GM21786 (cell line): ENCODE measurements around the gene ENOSF1.
"Not testable (repeated sequence)": the region's sequence is repeated elsewhere in the genome, so short reads cannot be mapped to it uniquely, and the experiment has no call there.

Source experiments
- ATAC-seq: cut with Tn5 transposase; IDR thresholded peaks from one replicate; pipeline ENCODE4 v1.9.1; 2021; ENCODE audit not compliant: unreplicated experiment

ENOSF1 gene

GRCh38 chr18:712401-713134 lies at the start of gene ENOSF1:
Gene ENOSF1 (minus strand): TSS chr18:712630. CDS start chr18:712587, 43 bp downstream.
- peak; percentile 79 for ATAC-seq

- ATAC-seq, result not testable (repeated sequence)
These were observed 47.4 kb upstream of the ENOSF1 start for GRCh38 chr18:759864-760263.

GRCh38 chr18:755506-755905 lies 43.1 kb upstream of the ENOSF1 start:
- ATAC-seq, result no peak

- ATAC-seq, result no peak
These were observed 42.2 kb upstream of the ENOSF1 start for GRCh38 chr18:754656-755055.

GRCh38 chr18:750456-750855 lies 38.0 kb upstream of the ENOSF1 start:
- no peak for ATAC-seq

- ATAC-seq, result no peak
These were observed 32.6 kb upstream of the ENOSF1 start for GRCh38 chr18:744832-745597.

GRCh38 chr18:741931-742512 lies 29.6 kb upstream of the ENOSF1 start:
- peak; percentile 76 for ATAC-seq

- ATAC-seq, result no peak
These were observed 19.9 kb upstream of the ENOSF1 start for GRCh38 chr18:732371-732770.

GRCh38 chr18:731185-731584 lies 18.8 kb upstream of the ENOSF1 start:
- no peak for ATAC-seq

- ATAC-seq, result no peak
These were observed 18.3 kb upstream of the ENOSF1 start for GRCh38 chr18:730692-731091.

- ATAC-seq, result not testable (repeated sequence)
These were observed 17.7 kb upstream of the ENOSF1 start for GRCh38 chr18:730120-730519.

GRCh38 chr18:725646-726045 lies 13.2 kb upstream of the ENOSF1 start:
- no peak for ATAC-seq

GRCh38 chr18:723541-724080 lies 11.2 kb upstream of the ENOSF1 start:
- ATAC-seq, result no peak

GRCh38 chr18:717003-717402 lies 4.6 kb upstream of the ENOSF1 start:
- no peak for ATAC-seq

- ATAC-seq, result no peak
These were observed 3.2 kb upstream of the ENOSF1 start for GRCh38 chr18:715626-716025.

- ATAC-seq, result no peak
These were observed 683 bp upstream of the ENOSF1 start for GRCh38 chr18:713135-713490.

GRCh38 chr18:711657-712400 lies 601 bp downstream of the ENOSF1 start:
- ATAC-seq, result peak; percentile 69

- peak; percentile 5 for ATAC-seq
These were observed 1.1 kb downstream of the ENOSF1 start for GRCh38 chr18:711310-711656.

- ATAC-seq, result no peak
These were observed 1.8 kb downstream of the ENOSF1 start for GRCh38 chr18:710418-711300.

- no peak for ATAC-seq
These were observed 2.7 kb downstream of the ENOSF1 start for GRCh38 chr18:709771-710170.
